HG02610 (cell line): ENCODE data around the gene CPLANE2.
"Not testable (repeated sequence)": the region's sequence is repeated elsewhere in the genome, so short reads cannot be mapped to it uniquely, and the experiment has no call there.

Experiments used
- ATAC-seq: cut with Tn5 transposase; IDR thresholded peaks from one replicate; pipeline ENCODE4 v1.9.1; 2021; ENCODE audit warnings: mild to moderate bottlenecking, moderate library complexity; ENCODE audit not compliant: unreplicated experiment

Gene CPLANE2, protein sequence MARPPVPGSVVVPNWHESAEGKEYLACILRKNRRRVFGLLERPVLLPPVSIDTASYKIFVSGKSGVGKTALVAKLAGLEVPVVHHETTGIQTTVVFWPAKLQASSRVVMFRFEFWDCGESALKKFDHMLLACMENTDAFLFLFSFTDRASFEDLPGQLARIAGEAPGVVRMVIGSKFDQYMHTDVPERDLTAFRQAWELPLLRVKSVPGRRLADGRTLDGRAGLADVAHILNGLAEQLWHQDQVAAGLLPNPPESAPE

GRCh38 chr1:16236511-16237342 lies at the start of gene CPLANE2:
Gene CPLANE2 (minus strand): TSS chr1:16237183. CDS start chr1:16236742, 441 bp downstream.
- ATAC-seq = peak; percentile 76

- ATAC-seq = no peak
Measured at GRCh38 chr1:16286122-16286521, 49.1 kb upstream of the CPLANE2 start.

DNA sequence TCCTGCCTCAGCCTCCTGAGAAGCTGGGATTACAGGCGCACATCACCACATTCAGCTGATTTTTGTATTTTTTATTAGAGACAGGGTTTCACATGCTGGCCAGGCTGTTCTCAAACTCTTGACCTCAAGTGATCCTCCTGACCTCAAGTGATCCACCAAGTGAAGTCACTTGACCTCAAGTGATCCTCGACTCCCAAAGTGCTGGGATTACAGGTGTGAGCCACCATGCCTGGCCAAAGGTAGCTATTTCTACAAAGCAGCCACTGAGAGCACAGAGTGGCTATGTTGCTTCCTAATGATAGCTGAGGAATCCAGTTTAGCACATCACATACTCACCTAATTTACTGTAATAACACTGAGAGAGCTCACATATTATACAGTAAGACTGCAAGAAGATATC lies 44.8 kb upstream of the CPLANE2 start:
- no peak for ATAC-seq

DNA sequence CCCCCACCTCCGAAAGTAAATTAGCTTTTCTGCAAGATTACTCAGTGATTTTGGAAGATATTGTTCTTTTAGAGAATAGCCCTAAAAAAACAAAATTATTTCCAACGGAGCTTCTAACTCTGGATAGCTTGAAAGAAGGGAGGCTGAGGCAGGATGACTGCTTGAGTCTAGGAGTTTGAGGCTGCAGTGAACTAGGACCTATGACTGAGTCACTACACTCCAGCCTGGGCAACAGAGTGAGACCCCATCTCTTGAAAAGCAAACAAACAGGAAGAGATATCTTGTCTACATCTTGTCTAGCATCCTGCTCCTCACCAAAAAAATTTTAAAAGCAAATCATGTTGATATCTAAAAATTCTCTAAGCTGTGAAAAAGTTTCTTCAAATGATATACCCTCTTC lies 42.2 kb upstream of the CPLANE2 start:
- no peak for ATAC-seq

DNA sequence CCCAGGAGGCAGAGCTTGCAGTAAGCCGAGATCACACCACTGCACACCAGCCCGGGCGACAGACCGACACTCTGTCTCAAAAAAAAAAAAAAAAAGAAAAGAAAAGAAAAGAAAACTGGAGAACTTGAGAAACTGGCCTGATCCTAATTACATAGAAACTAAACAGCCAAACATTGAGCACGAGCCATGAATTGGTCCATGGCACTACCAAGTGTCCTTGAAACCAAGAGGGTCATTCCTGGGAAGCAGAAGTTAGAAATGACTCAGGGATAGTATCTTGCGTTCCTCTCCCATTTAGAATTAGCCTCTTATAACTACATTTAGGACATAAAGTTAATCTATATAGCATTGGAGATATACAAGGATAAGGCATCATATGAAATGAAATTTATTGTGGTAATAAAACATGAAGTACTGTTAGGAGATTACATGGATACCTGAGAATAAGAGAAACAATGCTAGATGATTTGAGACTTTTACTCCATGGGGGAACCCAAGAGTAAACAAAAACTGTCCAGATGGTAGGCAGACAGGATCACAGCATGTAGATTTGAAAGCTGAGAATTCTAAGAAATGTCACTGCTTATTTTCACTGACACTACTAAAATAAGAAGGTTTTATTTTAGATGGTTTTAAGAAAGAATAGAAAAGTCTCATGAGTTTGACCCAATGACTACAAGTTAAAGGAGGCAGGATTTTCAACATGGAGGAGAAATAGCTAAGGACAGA lies 39.5 kb upstream of the CPLANE2 start:
- no peak for ATAC-seq

DNA sequence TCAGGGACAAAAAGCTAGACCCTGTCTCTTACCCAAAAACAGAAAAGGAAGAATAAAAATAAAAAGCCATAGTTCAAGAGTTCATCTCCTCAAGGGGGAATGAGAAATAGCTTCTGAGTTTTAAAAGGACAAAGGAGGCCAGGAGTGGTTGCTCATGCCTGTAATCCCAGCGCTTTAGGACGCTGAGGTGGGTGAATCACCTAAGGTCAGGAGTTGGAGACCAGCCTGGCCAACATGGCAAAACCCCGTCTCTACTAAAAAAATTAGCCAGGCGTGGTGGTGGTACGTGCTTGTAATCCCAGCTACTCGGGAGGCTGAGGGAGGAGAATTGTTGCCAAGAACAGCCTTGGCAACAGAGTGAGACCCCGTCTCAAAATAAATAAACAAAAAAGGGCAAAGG lies 38.6 kb upstream of the CPLANE2 start:
- ATAC-seq = no peak

- no peak for ATAC-seq
Measured at GRCh38 chr1:16267690-16268180, 30.8 kb upstream of the CPLANE2 start.

GRCh38 chr1:16266411-16267118 lies 29.6 kb upstream of the CPLANE2 start:
- no peak for ATAC-seq

DNA sequence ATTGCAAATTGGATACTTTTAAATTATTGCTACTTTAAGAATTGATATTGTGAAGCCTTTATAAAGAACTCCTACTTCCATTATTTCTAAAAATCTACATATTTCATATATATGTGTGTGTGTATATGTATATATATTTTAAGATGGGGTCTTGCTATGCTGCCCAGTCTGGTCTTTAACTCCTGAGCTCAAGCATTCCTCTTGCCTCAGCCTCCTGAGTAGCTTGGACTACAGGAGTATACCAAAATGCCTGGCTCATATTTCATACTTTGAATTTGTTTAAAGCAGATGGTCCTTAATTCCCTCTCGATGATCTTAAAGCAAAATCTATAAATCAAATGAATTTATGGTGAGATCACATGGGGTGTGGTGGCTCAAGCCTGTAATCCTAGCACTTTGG lies 25.1 kb upstream of the CPLANE2 start:
- ATAC-seq = no peak

GRCh38 chr1:16260814-16261213 lies 23.8 kb upstream of the CPLANE2 start:
- no peak for ATAC-seq

GRCh38 chr1:16258591-16259135 lies 21.7 kb upstream of the CPLANE2 start:
- ATAC-seq = no peak

DNA sequence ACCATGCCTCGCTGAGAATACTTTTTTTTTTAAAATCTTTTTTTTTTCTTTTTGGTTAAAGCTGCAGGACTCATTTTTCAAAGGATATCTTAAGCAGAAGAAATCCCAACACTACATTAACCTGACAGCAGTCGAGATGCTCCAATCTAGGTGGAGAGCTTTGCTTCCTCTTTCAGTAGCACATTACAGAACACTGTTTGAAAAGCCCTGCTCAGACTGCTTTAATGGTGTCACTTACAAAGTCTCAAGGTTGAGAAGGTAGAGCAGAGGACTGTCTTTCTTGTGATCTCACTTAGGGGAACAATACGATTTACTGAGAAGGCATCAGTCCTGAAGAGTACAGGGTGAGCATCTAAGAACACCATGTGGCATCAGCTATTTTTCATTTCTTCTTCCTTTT lies 21.0 kb upstream of the CPLANE2 start:
- ATAC-seq = no peak

GRCh38 chr1:16257556-16257955 lies 20.6 kb upstream of the CPLANE2 start:
- not testable (repeated sequence) for ATAC-seq

DNA sequence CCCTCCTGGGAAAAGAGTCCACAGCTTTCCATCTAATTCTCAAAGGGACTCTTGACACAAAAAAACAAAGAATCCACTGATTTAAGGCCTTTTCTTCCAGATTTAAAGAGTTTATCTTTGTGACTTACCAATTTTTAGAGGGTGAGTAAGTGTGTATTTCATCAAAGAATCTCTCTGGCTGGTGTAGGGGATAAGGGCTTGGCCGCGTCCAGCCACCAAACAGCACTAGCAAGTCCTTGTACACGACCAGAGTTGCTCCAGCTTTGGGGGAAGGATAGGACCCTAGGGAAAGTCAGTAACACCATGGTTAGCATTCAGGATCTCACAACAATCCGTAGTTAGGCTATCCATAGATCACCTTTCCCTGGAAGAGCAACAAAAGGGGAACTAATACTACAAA lies 19.5 kb upstream of the CPLANE2 start:
- ATAC-seq = no peak

DNA sequence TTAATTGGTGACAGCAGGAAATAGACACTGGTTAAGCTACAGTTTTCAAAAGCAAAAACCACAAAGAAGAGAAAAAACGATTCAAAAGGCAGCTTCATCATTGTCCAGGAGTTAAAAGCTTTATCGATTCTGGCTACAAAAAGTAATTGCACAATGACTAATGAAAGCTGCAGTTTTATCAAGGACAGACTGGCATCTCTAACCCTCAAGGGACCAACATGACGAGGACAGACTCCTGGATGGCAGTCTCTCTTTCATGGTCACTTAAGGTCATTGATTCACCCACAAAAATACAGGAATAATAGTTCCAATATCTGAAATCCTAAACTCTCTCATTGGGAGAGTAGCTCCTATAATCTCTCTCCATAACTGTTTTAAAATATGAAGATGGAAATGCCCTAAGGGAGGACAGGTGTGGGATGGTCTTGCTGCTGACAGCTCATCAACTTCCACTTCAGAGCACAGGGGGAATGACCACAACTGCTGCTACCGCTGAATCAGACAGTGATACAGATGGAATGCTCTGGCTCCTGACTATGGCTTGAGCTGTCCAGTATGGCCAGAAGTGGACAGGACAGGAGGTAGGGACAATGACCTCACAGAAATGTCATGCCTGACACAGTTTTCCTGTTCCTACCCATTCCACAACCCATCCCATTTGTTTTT lies 17.4 kb upstream of the CPLANE2 start:
- no peak for ATAC-seq

- ATAC-seq = no peak
Measured at GRCh38 chr1:16253332-16253922, 16.4 kb upstream of the CPLANE2 start.

DNA sequence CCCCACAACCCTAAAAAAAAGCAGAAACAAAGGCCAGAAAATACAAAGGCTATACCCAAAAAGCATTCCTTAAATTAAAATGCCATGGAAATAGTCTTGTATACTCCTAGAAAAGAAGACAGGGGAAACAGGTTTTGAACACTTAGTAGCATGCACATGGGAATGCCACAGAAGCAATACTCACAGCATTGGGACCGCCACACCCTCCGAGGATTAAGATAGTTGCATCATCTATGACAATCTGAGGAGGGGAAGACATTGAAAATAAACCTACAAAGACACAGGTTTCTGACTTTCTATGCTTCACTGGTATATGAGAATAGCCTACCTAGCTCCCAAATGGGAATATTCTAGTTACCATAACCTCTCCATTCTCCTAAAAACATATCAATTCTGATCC lies 15.9 kb upstream of the CPLANE2 start:
- ATAC-seq = no peak

DNA sequence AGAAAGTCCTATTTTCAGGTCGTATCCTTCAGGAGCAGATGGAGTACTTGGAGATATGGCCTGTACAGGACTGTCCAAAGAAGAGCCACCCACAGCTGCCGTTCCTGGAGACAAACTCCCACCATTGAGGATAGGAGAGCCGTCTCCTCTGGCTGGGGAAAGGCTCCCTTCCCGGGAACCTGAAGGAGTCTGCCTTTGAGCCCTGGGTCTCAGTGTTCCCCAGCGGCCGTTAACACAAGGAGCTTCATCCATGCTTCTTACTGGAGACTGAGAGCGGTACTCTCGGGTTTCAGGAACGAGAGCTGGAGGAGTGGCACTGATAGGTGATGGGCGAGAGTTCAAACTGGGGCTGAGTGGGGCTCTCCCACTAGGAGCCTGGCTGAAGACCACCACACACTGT lies 14.4 kb upstream of the CPLANE2 start:
- ATAC-seq = no peak

DNA sequence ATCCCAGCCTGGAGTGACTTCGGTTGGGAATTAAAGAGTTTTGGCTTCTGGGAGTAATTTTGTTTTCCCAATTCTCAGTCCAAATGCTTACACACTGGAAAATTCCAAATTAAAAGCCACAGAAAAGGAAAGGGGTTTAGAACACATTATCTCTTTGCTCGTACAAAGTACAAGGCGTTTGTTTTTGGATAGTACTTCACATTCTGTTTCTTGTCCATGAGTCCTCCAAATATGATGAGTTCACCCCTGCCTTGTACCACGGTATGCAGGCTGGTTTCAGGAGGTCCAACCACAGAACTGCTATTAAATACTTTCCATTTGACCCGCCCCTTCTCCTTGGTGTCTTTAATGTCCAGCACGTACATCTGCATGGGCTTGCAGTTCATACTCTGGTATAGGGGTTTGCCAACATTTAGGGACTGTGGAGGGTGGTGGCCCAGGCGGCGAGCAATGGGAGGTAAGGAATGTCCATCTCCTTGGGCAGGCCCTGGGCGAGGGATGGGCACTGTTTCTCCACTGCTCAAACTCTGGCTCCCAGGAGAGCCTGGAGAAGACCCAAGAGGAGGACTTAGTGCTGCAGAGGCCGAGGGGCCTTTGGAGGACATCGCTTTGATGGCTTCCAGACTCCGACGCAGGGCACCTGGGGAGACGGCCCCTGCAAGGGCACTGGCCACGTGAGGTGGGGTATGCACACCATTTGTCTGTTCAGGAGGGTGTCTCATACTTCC lies 13.7 kb upstream of the CPLANE2 start:
- ATAC-seq = no peak
